ENCODE data around the gene FOXP1. TPM values are rescaled to one million over a fixed set of nuclear protein-coding genes. Genes with fewer than 3 reads are reported as not detected.

Gene FOXP1
- total RNA-seq, 2 experiments from 2014 or later: 493 to 508 TPM

GRCh38 chr3:71409352-71409751 is 174.2 kb downstream of the FOXP1 start:
- ChIA-PET CTCF (interaction anchor here (0.9 to 1.6 kb wide), 2 partner anchors 10 kb away, joined by 3 read pairs; no protein-coding TSS in a partner anchor), POLR2A (interaction anchor here (0.5 to 0.6 kb wide), 2 partner anchors 12 to 20 kb away, joined by 3 to 4 read pairs; no protein-coding TSS in a partner anchor)
- Histone ChIP-seq H3K36me3 (ENCODE audit: insufficient read depth, low read length) (peaks cover 4% of the 10 kb centered on the region), H3K27me3 (ENCODE audit: control insufficient read depth in 1 of 2, insufficient read depth in 2 of 2, low read length in 2 of 2) (no peaks in the 10 kb centered on the region), H3K27ac (ENCODE audit: low read depth in 1 of 2, low read length in 2 of 2) (no peak overlapping the region), H3K9me3 (ENCODE audit: control insufficient read depth in 1 of 2, insufficient read depth in 1 of 2, low read length in 2 of 2) (no peaks in the 10 kb centered on the region), H3K4me3 (ENCODE audit: low read length) (no peak overlapping the region), H3K4me1 (ENCODE audit: insufficient read depth, low read length) (peaks cover 24% of the 10 kb centered on the region)
- Mint-ChIP-seq H3K4me1 (ENCODE audit: low read depth) (peaks cover 90% of the 10 kb centered on the region), H3K4me3 (no peak overlapping the region), H3K27ac (peak overlapping the region; percentile 84), H3K36me3 (ENCODE audit: low read depth) (peaks cover 42% of the 10 kb centered on the region), H3K9me3 (no peaks in the 10 kb centered on the region), H3K27me3 (no peaks in the 10 kb centered on the region)
- intact Hi-C loops (cut with DNase I, micrococcal nuclease): no loop called here
- ATAC-seq (ENCODE audit: poor library complexity) (no peak), DNase-seq (no peak)
- TF ChIP-seq CTCF (IDR thresholded peaks at IDR 0.05): no peak

- no peaks in the 10 kb centered on the region for H3K9me3 Mint-ChIP-seq
- H3K36me3 Mint-ChIP-seq (ENCODE audit: low read depth): peaks cover 42% of the 10 kb centered on the region
- no peak overlapping the region for H3K4me3 Mint-ChIP-seq
- DNase-seq (no peak), ATAC-seq (ENCODE audit: poor library complexity) (no peak)
- POLR2A ChIA-PET: no interaction called here
- intact Hi-C loops (cut with DNase I, micrococcal nuclease): no loop called here
- no peaks in the 10 kb centered on the region for H3K27me3 Mint-ChIP-seq
- CTCF ChIA-PET: no interaction called here
- peak overlapping the region; percentile 84 for H3K27ac Mint-ChIP-seq
- peaks cover 20% of the 10 kb centered on the region for H3K4me1 ChIP-seq (ENCODE audit: insufficient read depth, low read length)
- H3K9me3 ChIP-seq (ENCODE audit: control insufficient read depth in 1 of 2, insufficient read depth in 1 of 2, low read length in 2 of 2): no peaks in the 10 kb centered on the region
- H3K36me3 ChIP-seq (ENCODE audit: insufficient read depth, low read length): peaks cover 4% of the 10 kb centered on the region
- TF ChIP-seq CTCF (IDR thresholded peaks at IDR 0.05): no peak
- H3K4me1 Mint-ChIP-seq (ENCODE audit: low read depth): peaks cover 88% of the 10 kb centered on the region
- H3K27ac ChIP-seq (ENCODE audit: low read depth in 1 of 2, low read length in 2 of 2): no peak overlapping the region
- no peaks in the 10 kb centered on the region for H3K27me3 ChIP-seq (ENCODE audit: control insufficient read depth in 1 of 2, insufficient read depth in 2 of 2, low read length in 2 of 2)
- H3K4me3 ChIP-seq (ENCODE audit: low read length): no peak overlapping the region
Observed at GRCh38 chr3:71408903-71409302, 174.6 kb downstream of the FOXP1 start.

- intact Hi-C loops (cut with DNase I, micrococcal nuclease): no loop called here
- Mint-ChIP-seq H3K27me3 (no peaks in the 10 kb centered on the region), H3K27ac (peak overlapping the region; percentile 3), H3K4me1 (ENCODE audit: low read depth) (peaks cover 89% of the 10 kb centered on the region), H3K36me3 (ENCODE audit: low read depth) (peaks cover 48% of the 10 kb centered on the region), H3K4me3 (no peak overlapping the region), H3K9me3 (no peaks in the 10 kb centered on the region)
- peaks cover 4% of the 10 kb centered on the region for H3K36me3 ChIP-seq (ENCODE audit: insufficient read depth, low read length)
- POLR2A ChIA-PET: no interaction called here
- no peaks in the 10 kb centered on the region for H3K27me3 ChIP-seq (ENCODE audit: control insufficient read depth in 1 of 2, insufficient read depth in 2 of 2, low read length in 2 of 2)
- H3K4me1 ChIP-seq (ENCODE audit: insufficient read depth, low read length): peaks cover 23% of the 10 kb centered on the region
- TF ChIP-seq CTCF (IDR thresholded peaks at IDR 0.05): no peak
- no peak overlapping the region for H3K4me3 ChIP-seq (ENCODE audit: low read length)
- no peak for ATAC-seq (ENCODE audit: poor library complexity)
- H3K27ac ChIP-seq (ENCODE audit: low read depth in 1 of 2, low read length in 2 of 2): no peak overlapping the region
- DNase-seq: no peak
- CTCF ChIA-PET: no interaction called here
- no peaks in the 10 kb centered on the region for H3K9me3 ChIP-seq (ENCODE audit: control insufficient read depth in 1 of 2, insufficient read depth in 1 of 2, low read length in 2 of 2)
Observed at GRCh38 chr3:71407823-71408222, 175.7 kb downstream of the FOXP1 start.
